Cardiac fibroblast (primary cell): ENCODE results near the gene AP3B2.

Experiments used
- DNase-seq, 2 donors: peaks; one replicate each; pipeline versions ENCODE4 v3.0.0 to v3.0.0-alpha.2; 2010; ENCODE audit warnings: low read depth in 2 of 2
- H3K4me3 ChIP-seq, 2 donors: replicated peaks in 1 of 2; 1 replicate in 1 of 2; 2 replicates in 1 of 2; pipeline ENCODE4 v1.5.1; 2011; ENCODE audit warnings: low read depth in 2 of 2, low read length in 2 of 2, mild to moderate bottlenecking in 2 of 2, moderate library complexity in 1 of 2
- TF ChIP-seq, protein P1 (sequence below): IDR thresholded peaks from one replicate; pipeline ENCODE4 v1.5.1; 2011; ENCODE audit warnings: low read depth, mild to moderate bottlenecking, low read length, inconsistent platforms

Gene AP3B2, protein sequence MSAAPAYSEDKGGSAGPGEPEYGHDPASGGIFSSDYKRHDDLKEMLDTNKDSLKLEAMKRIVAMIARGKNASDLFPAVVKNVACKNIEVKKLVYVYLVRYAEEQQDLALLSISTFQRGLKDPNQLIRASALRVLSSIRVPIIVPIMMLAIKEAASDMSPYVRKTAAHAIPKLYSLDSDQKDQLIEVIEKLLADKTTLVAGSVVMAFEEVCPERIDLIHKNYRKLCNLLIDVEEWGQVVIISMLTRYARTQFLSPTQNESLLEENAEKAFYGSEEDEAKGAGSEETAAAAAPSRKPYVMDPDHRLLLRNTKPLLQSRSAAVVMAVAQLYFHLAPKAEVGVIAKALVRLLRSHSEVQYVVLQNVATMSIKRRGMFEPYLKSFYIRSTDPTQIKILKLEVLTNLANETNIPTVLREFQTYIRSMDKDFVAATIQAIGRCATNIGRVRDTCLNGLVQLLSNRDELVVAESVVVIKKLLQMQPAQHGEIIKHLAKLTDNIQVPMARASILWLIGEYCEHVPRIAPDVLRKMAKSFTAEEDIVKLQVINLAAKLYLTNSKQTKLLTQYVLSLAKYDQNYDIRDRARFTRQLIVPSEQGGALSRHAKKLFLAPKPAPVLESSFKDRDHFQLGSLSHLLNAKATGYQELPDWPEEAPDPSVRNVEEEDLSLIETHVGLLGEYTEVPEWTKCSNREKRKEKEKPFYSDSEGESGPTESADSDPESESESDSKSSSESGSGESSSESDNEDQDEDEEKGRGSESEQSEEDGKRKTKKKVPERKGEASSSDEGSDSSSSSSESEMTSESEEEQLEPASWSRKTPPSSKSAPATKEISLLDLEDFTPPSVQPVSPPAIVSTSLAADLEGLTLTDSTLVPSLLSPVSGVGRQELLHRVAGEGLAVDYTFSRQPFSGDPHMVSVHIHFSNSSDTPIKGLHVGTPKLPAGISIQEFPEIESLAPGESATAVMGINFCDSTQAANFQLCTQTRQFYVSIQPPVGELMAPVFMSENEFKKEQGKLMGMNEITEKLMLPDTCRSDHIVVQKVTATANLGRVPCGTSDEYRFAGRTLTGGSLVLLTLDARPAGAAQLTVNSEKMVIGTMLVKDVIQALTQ

DNA sequence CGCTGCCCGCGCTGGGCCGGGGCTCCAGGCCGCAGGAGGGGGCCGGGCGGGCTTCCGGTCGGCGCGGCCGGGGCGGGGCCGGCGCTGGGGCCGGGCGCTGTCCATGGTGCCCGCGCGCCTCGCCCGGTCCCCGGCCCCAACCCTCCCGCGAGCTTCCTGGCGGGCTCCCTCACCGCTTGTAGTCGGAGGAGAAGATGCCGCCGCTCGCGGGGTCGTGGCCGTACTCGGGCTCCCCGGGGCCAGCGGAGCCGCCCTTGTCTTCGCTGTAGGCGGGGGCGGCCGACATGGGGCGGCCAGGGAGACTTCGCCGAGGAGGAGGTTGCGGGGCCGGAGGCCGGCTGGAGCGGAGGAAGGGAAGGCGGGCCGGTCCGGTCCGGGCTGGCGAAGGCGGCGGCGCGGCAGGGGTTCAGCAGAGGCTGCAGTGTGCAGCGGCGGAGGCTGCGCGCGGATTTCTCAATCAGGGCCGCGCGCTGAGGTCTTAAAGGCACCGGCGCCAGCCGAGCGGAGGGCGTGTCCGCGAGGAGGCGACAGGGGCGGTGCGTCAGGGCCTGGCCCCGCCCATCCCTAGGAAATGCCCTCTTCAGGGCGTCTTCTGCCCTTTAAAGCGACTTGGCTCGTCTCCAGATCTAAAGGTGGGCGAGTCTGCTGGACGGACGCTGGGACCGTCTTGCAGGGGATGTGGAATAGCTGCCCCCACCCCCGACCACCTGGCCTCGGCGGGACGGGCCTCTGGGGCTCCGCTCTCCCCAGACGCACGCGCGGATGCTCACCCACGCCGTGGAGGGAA lies at the start of gene AP3B2:
AP3B2 (minus strand) TSS at position 455 of the 787 bp plus-strand sequence; CDS start at position 286, 169 bp downstream.
- DNase-seq: peak; percentile 68 to 76
- peak within 1 kb of the TSS; percentile 65 to 70 for H3K4me3 ChIP-seq
- TF ChIP-seq, protein P1, sequence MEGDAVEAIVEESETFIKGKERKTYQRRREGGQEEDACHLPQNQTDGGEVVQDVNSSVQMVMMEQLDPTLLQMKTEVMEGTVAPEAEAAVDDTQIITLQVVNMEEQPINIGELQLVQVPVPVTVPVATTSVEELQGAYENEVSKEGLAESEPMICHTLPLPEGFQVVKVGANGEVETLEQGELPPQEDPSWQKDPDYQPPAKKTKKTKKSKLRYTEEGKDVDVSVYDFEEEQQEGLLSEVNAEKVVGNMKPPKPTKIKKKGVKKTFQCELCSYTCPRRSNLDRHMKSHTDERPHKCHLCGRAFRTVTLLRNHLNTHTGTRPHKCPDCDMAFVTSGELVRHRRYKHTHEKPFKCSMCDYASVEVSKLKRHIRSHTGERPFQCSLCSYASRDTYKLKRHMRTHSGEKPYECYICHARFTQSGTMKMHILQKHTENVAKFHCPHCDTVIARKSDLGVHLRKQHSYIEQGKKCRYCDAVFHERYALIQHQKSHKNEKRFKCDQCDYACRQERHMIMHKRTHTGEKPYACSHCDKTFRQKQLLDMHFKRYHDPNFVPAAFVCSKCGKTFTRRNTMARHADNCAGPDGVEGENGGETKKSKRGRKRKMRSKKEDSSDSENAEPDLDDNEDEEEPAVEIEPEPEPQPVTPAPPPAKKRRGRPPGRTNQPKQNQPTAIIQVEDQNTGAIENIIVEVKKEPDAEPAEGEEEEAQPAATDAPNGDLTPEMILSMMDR: no peak

DNA sequence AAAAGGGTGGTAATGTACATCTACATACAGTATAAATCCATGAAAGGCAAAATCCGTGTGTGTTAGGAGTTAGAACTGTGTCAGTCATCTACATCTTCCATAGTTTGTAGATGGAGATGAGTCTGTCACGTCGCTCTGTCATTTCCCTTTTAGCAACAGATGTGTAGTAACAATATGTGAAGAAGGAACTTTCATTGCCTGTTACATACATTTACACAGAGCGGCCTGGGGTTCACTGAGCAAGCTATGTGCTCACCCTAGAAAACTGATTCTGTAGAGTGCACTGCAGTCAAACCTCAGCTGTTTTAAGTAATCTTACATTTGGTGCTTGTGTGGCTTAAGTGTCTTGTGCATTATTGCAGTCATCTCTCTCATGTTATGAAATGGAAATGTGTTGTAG lies 41.6 kb upstream of the AP3B2 start:
- DNase-seq: no peak
- peak overlapping the region; percentile 79 to 98 for H3K4me3 ChIP-seq
- TF ChIP-seq, protein P1: no peak

DNA sequence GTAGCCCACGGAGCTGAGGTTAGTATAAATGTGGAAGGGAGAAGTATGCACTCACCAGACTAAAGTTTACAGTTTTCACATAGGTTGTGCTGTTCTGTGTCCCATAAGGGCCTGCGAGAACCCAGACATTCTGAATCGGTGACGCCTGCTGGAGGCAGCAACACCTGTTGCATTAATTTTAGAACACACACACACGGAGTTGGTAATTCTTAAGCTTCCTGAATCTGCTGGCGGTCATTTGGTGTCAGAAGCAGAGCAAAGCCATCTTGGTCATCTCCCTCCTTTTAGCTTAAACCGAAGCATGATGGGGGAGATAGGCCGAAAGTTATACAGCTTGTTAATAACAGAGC lies 41.1 kb upstream of the AP3B2 start:
- peak; percentile 12 to 17 for DNase-seq
- peak overlapping the region; percentile 79 to 98 for H3K4me3 ChIP-seq
- TF ChIP-seq, protein P1: no peak

DNA sequence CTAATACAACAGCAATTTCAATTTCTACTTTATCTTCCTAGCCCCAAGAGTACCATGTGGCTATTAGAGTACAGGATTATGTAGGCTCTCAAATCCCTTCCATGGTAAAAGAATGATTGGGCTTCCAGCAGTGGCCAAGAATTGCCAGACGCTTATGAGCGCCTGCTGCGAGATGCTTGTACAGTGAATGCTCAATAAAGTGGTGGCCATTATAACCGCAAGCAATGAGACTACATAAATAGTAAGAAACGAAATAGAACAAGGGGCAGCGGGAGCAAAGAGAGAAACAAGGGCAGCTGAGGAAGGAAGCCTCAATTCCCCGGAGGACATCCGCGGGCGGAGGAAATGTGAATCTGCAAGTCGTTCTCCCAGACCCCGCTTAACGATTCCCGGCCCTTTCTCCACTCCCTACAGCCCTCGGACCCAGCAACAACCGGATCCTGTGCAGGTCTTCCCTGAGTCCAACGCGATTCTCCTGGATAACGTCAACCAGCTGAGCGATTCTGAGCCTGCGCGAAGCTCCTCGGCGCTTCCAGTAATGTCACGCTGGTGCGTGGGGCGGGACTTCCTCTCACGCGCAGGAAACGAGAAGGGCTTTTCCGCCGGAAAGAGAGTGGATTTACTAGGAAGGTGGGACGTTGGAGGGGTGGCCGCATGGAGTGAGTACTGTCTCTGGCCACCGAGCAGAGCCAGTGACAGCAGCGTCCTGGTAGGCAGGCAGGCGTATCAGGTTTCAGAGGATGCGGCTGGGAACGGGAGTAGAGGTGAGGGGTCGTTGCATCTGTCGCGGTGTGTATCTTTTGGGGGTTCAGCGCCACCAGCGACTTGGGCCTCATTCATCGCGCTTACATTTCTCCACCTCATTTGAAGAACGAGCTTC lies 40.5 kb upstream of the AP3B2 start:
- TF ChIP-seq, protein P1: no peak
- H3K4me3 ChIP-seq: peak overlapping the region; percentile 79 to 98
- DNase-seq: peak; percentile 93 to 96

DNA sequence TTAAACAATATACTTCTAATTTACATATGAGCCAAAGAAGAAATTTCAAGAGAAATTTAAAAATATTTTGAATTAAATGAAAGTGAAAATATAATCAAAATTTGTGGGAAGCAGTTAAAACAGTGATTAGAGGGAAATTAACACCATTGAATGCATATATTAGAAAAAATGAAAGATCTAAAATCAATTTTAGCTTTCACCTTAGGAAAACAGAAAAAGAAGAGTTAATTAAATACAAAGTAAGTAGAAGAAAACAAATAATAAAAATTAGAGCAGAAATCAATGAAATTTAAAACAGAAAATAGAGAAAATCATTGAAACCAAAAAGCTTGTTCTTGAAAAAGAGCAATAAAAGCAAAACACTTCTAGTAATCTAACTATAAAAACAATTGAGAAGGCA lies 38.6 kb upstream of the AP3B2 start:
- no peak for DNase-seq
- H3K4me3 ChIP-seq: no peak overlapping the region
- TF ChIP-seq, protein P1: no peak
